Lung (tissue), 12 donors: ENCODE data around the gene PLAAT5. TPM values are rescaled to one million over a fixed set of nuclear protein-coding genes. Genes with fewer than 3 reads are reported as not detected.

ENCODE experiments used
- ATAC-seq: fragments of 200-7000 bp; cut with Tn5 transposase; one replicate; pipeline ENCODE4 v1.9.1; 2020; ENCODE audit warnings: moderate number of reproducible peaks; ENCODE audit not compliant: insufficient read depth, low FRiP score
- DNase-seq, 3 donors: peaks; one replicate each; pipeline ENCODE4 v3.0.0-alpha.2; 2013 to 2017
- H3K27ac ChIP-seq, 2 donors: one replicate each; pipeline ENCODE4 v1.5.1; 2013; ENCODE audit warnings: mild to moderate bottlenecking in 2 of 2, moderate library complexity in 2 of 2, control low read depth in 1 of 2, inconsistent platforms in 1 of 2, low read depth in 1 of 2, low read length in 1 of 2
- H3K27me3 ChIP-seq, 3 donors: one replicate each; pipeline ENCODE4 v1.5.1; 2013; ENCODE audit warnings: low read length in 2 of 3; ENCODE audit not compliant: control insufficient read depth in 3 of 3, insufficient read depth in 3 of 3
- H3K36me3 ChIP-seq, 4 donors: one replicate each; pipeline ENCODE4 v1.5.1; 2013; ENCODE audit warnings: low read length in 4 of 4, mild to moderate bottlenecking in 1 of 4, moderate library complexity in 1 of 4; ENCODE audit not compliant: control insufficient read depth in 4 of 4, insufficient read depth in 4 of 4
- H3K4me1 ChIP-seq, 5 donors: one replicate each; pipeline ENCODE4 v1.5.1; 2013; ENCODE audit warnings: low read length in 5 of 5, mild to moderate bottlenecking in 2 of 5, moderate library complexity in 1 of 5; ENCODE audit not compliant: control insufficient read depth in 5 of 5, insufficient read depth in 5 of 5
- H3K4me3 ChIP-seq: one replicate; pipeline ENCODE4 v1.5.1; 2013; ENCODE audit warnings: mild to moderate bottlenecking, control low read depth, moderate library complexity
- H3K9ac ChIP-seq, 2 donors: one replicate each; pipeline ENCODE4 v1.5.1; 2013; ENCODE audit warnings: low read length in 2 of 2, control low read depth in 1 of 2; ENCODE audit not compliant: insufficient read depth in 1 of 2
- H3K9me3 ChIP-seq, 4 donors: one replicate each; pipeline ENCODE4 v1.5.1; 2013; ENCODE audit warnings: low read length in 3 of 4, mild to moderate bottlenecking in 1 of 4, moderate library complexity in 1 of 4; ENCODE audit not compliant: control insufficient read depth in 4 of 4, insufficient read depth in 3 of 4
- CTCF ChIP-seq: IDR thresholded peaks from 2 replicates; pipeline ENCODE4 v1.5.1; 2012; ENCODE audit warnings: mild to moderate bottlenecking; ENCODE audit errors: control extremely low read depth, extremely low read depth
- WGBS, 2 donors: extraction: QIAGEN DNeasy Blood & Tissue Kit; methylation state at CpG; one replicate each; pipeline ENCODE4 v1.1.7; 2013; 5-methylcytosine and 5-hydroxymethylcytosine counted together
- polyA plus RNA-seq, 2 donors: library from polyadenylated mRNA; stranded (reverse); fragments of 200-250 nt; gene quantifications; one replicate each; pipeline ENCODE4 v1.2.1, GENCODE V29; 2013
- total RNA-seq, 2 donors: library from RNA; depleted of rRNA in 1 of 2; stranded (reverse); fragments of >200 nt in 1 of 2; gene quantifications; one replicate each; pipeline ENCODE4 v1.2.1, GENCODE V29; 2014 to 2021
- donor health status: control.
- donor health status: control.
- donor health status: Bipolar disorder and iron deficiency.
- donor health status: healthy.
- donor health status: DM: yes; HTN: yes; CAD: no.

Gene PLAAT5
- total and polyA plus RNA-seq, 4 donors: 1.1 to 5.6 (median 3.2) TPM

- H3K9me3 ChIP-seq: peaks cover 0 to 4% (median 2%) of the 10 kb centered on the region in 4 donors
- no peak for TF ChIP-seq CTCF
- H3K36me3 ChIP-seq: no peaks in the 10 kb centered on the region
- DNase-seq (no peak), ATAC-seq (no peak)
- no peak overlapping the region for H3K4me3 ChIP-seq
- 37 to 58% methylated on average over 6 of the region's 6 CpGs for WGBS, 2 donors
- no peak overlapping the region for H3K9ac ChIP-seq
- no peaks in the 10 kb centered on the region for H3K27me3 ChIP-seq
- H3K4me1 ChIP-seq: peaks cover 0 to 5% (median 0%) of the 10 kb centered on the region in 5 donors
- no peak overlapping the region for H3K27ac ChIP-seq
These were observed 12.5 kb upstream of the PLAAT5 start for GRCh38 chr11:63503492-63503891.

- Histone ChIP-seq H3K9me3 (peaks cover 0 to 4% (median 2%) of the 10 kb centered on the region in 4 donors), H3K36me3 (no peaks in the 10 kb centered on the region), H3K27me3 (no peaks in the 10 kb centered on the region), H3K27ac (no peak overlapping the region), H3K9ac (no peak overlapping the region), H3K4me3 (no peak overlapping the region), H3K4me1 (peaks cover 0 to 5% (median 0%) of the 10 kb centered on the region in 5 donors)
- ATAC-seq: no peak
- DNase-seq: no peak
- TF ChIP-seq CTCF: no peak
- 40 to 59% methylated on average over 2 of the region's 2 CpGs for WGBS, 2 donors
These were observed 11.4 kb upstream of the PLAAT5 start for GRCh38 chr11:63502252-63502820.

DNA sequence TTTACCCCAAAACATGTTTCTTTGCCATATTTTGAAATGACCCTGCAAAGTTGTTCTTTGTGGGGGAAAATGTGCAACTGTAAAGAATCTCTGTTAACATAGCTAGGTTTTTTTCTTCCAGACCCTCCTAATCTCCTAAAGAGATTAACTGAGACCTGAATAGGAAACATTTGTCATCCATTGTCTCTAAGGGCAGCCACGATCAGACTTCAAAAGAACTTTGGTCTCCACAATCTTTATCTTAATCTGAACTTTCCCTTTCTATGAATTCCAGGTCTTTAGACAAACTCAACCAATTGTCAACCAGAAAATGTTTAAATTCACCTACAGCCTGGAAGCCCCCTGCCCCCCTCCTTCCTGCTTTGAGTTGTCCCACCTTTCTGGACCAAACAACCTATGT lies 10.3 kb upstream of the PLAAT5 start:
- Histone ChIP-seq H3K9me3 (peaks cover 0 to 4% (median 2%) of the 10 kb centered on the region in 4 donors), H3K36me3 (no peaks in the 10 kb centered on the region), H3K4me3 (no peak overlapping the region), H3K27me3 (no peaks in the 10 kb centered on the region), H3K27ac (no peak overlapping the region), H3K9ac (no peak overlapping the region), H3K4me1 (peaks cover 0 to 5% (median 0%) of the 10 kb centered on the region in 5 donors)
- no peak for ATAC-seq
- DNase-seq: no peak
- WGBS, 2 donors: 51 to 73% methylated on average over 1 of the region's 1 CpG
- no peak for TF ChIP-seq CTCF

- Histone ChIP-seq H3K9ac (no peak overlapping the region), H3K27me3 (no peaks in the 10 kb centered on the region), H3K36me3 (no peaks in the 10 kb centered on the region), H3K4me3 (no peak overlapping the region), H3K4me1 (peaks cover 0 to 4% (median 0%) of the 10 kb centered on the region in 5 donors), H3K27ac (no peak overlapping the region), H3K9me3 (peaks cover 0 to 4% (median 2%) of the 10 kb centered on the region in 4 donors)
- ATAC-seq (no peak), DNase-seq (no peak)
- no peak for TF ChIP-seq CTCF
- WGBS, 2 donors: 95 to 98% methylated on average over 4 of the region's 4 CpGs
These were observed 8.9 kb upstream of the PLAAT5 start for GRCh38 chr11:63499874-63500273.
